ENCODE data around the gene DNAJC30.

- TF ChIP-seq, protein P1, sequence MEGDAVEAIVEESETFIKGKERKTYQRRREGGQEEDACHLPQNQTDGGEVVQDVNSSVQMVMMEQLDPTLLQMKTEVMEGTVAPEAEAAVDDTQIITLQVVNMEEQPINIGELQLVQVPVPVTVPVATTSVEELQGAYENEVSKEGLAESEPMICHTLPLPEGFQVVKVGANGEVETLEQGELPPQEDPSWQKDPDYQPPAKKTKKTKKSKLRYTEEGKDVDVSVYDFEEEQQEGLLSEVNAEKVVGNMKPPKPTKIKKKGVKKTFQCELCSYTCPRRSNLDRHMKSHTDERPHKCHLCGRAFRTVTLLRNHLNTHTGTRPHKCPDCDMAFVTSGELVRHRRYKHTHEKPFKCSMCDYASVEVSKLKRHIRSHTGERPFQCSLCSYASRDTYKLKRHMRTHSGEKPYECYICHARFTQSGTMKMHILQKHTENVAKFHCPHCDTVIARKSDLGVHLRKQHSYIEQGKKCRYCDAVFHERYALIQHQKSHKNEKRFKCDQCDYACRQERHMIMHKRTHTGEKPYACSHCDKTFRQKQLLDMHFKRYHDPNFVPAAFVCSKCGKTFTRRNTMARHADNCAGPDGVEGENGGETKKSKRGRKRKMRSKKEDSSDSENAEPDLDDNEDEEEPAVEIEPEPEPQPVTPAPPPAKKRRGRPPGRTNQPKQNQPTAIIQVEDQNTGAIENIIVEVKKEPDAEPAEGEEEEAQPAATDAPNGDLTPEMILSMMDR (conservative IDR thresholded peaks at IDR 0.05; ENCODE audit: low read depth in 2 of 2): no peak
- TF ChIP-seq EZH2 (IDR thresholded peaks at IDR 0.05; ENCODE audit: low read depth, unreplicated experiment): no peak
- TF ChIP-seq, protein P2, sequence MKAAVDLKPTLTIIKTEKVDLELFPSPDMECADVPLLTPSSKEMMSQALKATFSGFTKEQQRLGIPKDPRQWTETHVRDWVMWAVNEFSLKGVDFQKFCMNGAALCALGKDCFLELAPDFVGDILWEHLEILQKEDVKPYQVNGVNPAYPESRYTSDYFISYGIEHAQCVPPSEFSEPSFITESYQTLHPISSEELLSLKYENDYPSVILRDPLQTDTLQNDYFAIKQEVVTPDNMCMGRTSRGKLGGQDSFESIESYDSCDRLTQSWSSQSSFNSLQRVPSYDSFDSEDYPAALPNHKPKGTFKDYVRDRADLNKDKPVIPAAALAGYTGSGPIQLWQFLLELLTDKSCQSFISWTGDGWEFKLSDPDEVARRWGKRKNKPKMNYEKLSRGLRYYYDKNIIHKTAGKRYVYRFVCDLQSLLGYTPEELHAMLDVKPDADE (IDR thresholded peaks at IDR 0.05): no peak
- no peak for TF ChIP-seq EZH2phosphoT487 (IDR thresholded peaks at IDR 0.05; ENCODE audit: unreplicated experiment)
- no peak for TF ChIP-seq POLR2AphosphoS5 (IDR thresholded peaks at IDR 0.05; ENCODE audit: low read depth)
- TF ChIP-seq, protein P3, sequence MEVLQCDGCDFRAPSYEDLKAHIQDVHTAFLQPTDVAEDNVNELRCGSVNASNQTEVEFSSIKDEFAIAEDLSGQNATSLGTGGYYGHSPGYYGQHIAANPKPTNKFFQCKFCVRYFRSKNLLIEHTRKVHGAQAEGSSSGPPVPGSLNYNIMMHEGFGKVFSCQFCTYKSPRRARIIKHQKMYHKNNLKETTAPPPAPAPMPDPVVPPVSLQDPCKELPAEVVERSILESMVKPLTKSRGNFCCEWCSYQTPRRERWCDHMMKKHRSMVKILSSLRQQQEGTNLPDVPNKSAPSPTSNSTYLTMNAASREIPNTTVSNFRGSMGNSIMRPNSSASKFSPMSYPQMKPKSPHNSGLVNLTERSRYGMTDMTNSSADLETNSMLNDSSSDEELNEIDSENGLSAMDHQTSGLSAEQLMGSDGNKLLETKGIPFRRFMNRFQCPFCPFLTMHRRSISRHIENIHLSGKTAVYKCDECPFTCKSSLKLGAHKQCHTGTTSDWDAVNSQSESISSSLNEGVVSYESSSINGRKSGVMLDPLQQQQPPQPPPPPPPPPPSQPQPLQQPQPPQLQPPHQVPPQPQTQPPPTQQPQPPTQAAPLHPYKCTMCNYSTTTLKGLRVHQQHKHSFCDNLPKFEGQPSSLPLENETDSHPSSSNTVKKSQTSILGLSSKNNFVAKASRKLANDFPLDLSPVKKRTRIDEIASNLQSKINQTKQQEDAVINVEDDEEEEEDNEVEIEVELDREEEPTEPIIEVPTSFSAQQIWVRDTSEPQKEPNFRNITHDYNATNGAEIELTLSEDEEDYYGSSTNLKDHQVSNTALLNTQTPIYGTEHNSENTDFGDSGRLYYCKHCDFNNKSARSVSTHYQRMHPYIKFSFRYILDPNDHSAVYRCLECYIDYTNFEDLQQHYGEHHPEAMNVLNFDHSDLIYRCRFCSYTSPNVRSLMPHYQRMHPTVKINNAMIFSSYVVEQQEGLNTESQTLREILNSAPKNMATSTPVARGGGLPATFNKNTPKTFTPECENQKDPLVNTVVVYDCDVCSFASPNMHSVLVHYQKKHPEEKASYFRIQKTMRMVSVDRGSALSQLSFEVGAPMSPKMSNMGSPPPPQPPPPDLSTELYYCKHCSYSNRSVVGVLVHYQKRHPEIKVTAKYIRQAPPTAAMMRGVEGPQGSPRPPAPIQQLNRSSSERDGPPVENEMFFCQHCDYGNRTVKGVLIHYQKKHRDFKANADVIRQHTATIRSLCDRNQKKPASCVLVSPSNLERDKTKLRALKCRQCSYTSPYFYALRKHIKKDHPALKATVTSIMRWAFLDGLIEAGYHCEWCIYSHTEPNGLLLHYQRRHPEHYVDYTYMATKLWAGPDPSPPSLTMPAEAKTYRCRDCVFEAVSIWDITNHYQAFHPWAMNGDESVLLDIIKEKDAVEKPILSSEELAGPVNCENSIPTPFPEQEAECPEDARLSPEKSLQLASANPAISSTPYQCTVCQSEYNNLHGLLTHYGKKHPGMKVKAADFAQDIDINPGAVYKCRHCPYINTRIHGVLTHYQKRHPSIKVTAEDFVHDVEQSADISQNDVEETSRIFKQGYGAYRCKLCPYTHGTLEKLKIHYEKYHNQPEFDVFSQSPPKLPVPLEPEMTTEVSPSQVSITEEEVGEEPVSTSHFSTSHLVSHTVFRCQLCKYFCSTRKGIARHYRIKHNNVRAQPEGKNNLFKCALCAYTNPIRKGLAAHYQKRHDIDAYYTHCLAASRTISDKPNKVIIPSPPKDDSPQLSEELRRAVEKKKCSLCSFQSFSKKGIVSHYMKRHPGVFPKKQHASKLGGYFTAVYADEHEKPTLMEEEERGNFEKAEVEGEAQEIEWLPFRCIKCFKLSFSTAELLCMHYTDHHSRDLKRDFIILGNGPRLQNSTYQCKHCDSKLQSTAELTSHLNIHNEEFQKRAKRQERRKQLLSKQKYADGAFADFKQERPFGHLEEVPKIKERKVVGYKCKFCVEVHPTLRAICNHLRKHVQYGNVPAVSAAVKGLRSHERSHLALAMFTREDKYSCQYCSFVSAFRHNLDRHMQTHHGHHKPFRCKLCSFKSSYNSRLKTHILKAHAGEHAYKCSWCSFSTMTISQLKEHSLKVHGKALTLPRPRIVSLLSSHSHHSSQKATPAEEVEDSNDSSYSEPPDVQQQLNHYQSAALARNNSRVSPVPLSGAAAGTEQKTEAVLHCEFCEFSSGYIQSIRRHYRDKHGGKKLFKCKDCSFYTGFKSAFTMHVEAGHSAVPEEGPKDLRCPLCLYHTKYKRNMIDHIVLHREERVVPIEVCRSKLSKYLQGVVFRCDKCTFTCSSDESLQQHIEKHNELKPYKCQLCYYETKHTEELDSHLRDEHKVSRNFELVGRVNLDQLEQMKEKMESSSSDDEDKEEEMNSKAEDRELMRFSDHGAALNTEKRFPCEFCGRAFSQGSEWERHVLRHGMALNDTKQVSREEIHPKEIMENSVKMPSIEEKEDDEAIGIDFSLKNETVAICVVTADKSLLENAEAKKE (CRISPR knock-in tag; IDR thresholded peaks at IDR 0.05): no peak
- no peak for TF ChIP-seq JUNB (IDR thresholded peaks at IDR 0.05; ENCODE audit: unreplicated experiment)
- TF ChIP-seq REST (IDR thresholded peaks at IDR 0.05; ENCODE audit: unreplicated experiment): no peak
- no peak for TF ChIP-seq STAT1 (IDR thresholded peaks at IDR 0.05; ENCODE audit: unreplicated experiment)
- no peak for TF ChIP-seq ZNF114 (CRISPR knock-in tag; IDR thresholded peaks at IDR 0.05)
- TF ChIP-seq CREB1 (CRISPR knock-in tag; IDR thresholded peaks at IDR 0.05; ENCODE audit: low read depth): no peak
- TF ChIP-seq ZNF331 (CRISPR knock-in tag; IDR thresholded peaks at IDR 0.05; ENCODE audit: low read depth): no peak
- no peak for TF ChIP-seq NANOG (IDR thresholded peaks at IDR 0.05; ENCODE audit: borderline replicate concordance)
These were observed 13.3 kb downstream of the DNAJC30 start for GRCh38 chr7:73669858-73670385.
